Vagina (tissue), 2 donors: ENCODE data around the gene APCDD1. TPM values are rescaled to one million over a fixed set of nuclear protein-coding genes. Genes with fewer than 3 reads are reported as not detected.
A peak's percentile ranks its signal among the peaks of the same experiment; 100 is the strongest.

Source experiments
- DNase-seq, 2 donors: peaks; one replicate each; pipeline ENCODE4 v3.0.0-alpha.2; 2017; ENCODE audit errors: extremely low spot score in 2 of 2
- H3K27ac ChIP-seq: fragments of 200-600 bp; sonication (generic); one replicate; pipeline ENCODE4 v1.5.1; 2019
- H3K27me3 ChIP-seq: fragments of 200-600 bp; sonication (generic); one replicate; pipeline ENCODE4 v1.5.1; 2019
- H3K36me3 ChIP-seq, 2 donors: fragments of 200-600 bp; sonication (generic); one replicate each; pipeline ENCODE4 v1.5.1; 2017 to 2019
- H3K4me1 ChIP-seq: fragments of 200-600 bp; sonication (generic); one replicate; pipeline ENCODE4 v1.5.1; 2019
- H3K4me3 ChIP-seq, 2 donors: fragments of 200-600 bp; sonication (generic); 1 replicate in 1 of 2; 2 replicates in 1 of 2; pipeline ENCODE4 v1.5.1; 2016 to 2019
- H3K9me3 ChIP-seq: fragments of 200-600 bp; sonication (generic); one replicate; pipeline ENCODE4 v1.5.1; 2019
- CTCF ChIP-seq, 3 experiments: fragments of 450-650 bp in 2 of 3; fragments of 200-600 bp in 1 of 3; sonication (generic) in 1 of 3; IDR thresholded peaks; one replicate each; pipeline ENCODE4 v1.5.1; 2017 to 2019; ENCODE audit warnings: antibody characterized with exemption in 3 of 3, mild to moderate bottlenecking in 2 of 3, moderate library complexity in 2 of 3
- POLR2A ChIP-seq, 2 donors: fragments of 450-650 bp; IDR thresholded peaks; one replicate each; pipeline ENCODE4 v1.6.1; 2017; ENCODE audit warnings: antibody characterized with exemption in 2 of 2, mild to moderate bottlenecking in 2 of 2, moderate library complexity in 2 of 2
- POLR2AphosphoS5 ChIP-seq, 2 donors: sonication (generic); formaldehyde crosslinking; IDR thresholded peaks; one replicate each; pipeline ENCODE4 v1.9.0; 2017; ENCODE audit warnings: antibody characterized with exemption in 2 of 2, mild to moderate bottlenecking in 2 of 2, low read depth in 1 of 2; ENCODE audit not compliant: insufficient read depth in 1 of 2
- intact Hi-C: fragments of 100-400 bp; cut with DNase I; formaldehyde crosslinking; loops from one replicate; pipeline ENCODE4 v1.15.1; 2023
- total RNA-seq: library from RNA; depleted of rRNA; stranded (reverse); fragments of >200 nt; gene quantifications from one replicate; pipeline ENCODE4 v1.2.3, GENCODE V29; 2016

Gene APCDD1
- total RNA-seq, 1 donor from 2014 or later: 110 TPM

- H3K27me3 ChIP-seq: no peaks in the 10 kb centered on the region
- peaks cover 11% of the 10 kb centered on the region for H3K4me1 ChIP-seq
- no peak for DNase-seq
- H3K9me3 ChIP-seq: peaks cover 10% of the 10 kb centered on the region
- no peak overlapping the region for H3K4me3 ChIP-seq
- no peak overlapping the region for H3K27ac ChIP-seq
- H3K36me3 ChIP-seq: no peaks in the 10 kb centered on the region
- intact Hi-C loops: no loop called here
- no peak for TF ChIP-seq POLR2A (IDR thresholded peaks at IDR 0.05)
- no peak for TF ChIP-seq CTCF (IDR thresholded peaks at IDR 0.05)
- TF ChIP-seq POLR2AphosphoS5 (IDR thresholded peaks at IDR 0.05; ENCODE audit: insufficient read depth in 1 of 2, low read depth in 1 of 2): no peak
These were observed 54.2 kb downstream of the APCDD1 start for GRCh38 chr18:10508591-10508990.

GRCh38 chr18:10511236-10511635 lies 56.8 kb downstream of the APCDD1 start:
- TF ChIP-seq CTCF (IDR thresholded peaks at IDR 0.05) (no peak), POLR2A (IDR thresholded peaks at IDR 0.05) (no peak), POLR2AphosphoS5 (IDR thresholded peaks at IDR 0.05; ENCODE audit: insufficient read depth in 1 of 2, low read depth in 1 of 2) (no peak)
- Histone ChIP-seq H3K36me3 (no peaks in the 10 kb centered on the region), H3K4me3 (no peak overlapping the region), H3K9me3 (peaks cover 7% of the 10 kb centered on the region), H3K27me3 (no peaks in the 10 kb centered on the region), H3K27ac (no peak overlapping the region), H3K4me1 (peaks cover 27% of the 10 kb centered on the region)
- intact Hi-C loops: loop anchor here (10.0 kb wide), 1 partner anchor 56 kb away; the partner anchor contains the start of gene APCDD1
- DNase-seq: no peak

- intact Hi-C loops: loop anchor here (10.0 kb wide), 1 partner anchor 59 kb away; the partner anchor contains the start of gene APCDD1
- no peaks in the 10 kb centered on the region for H3K27me3 ChIP-seq
- peak overlapping the region; percentile 45 for H3K27ac ChIP-seq
- H3K4me3 ChIP-seq: no peak overlapping the region
- H3K4me1 ChIP-seq: peaks cover 33% of the 10 kb centered on the region
- no peak for DNase-seq
- no peaks in the 10 kb centered on the region for H3K9me3 ChIP-seq
- H3K36me3 ChIP-seq: no peaks in the 10 kb centered on the region
- TF ChIP-seq POLR2A (IDR thresholded peaks at IDR 0.05): no peak
- peak; percentile 34 to 63 for TF ChIP-seq POLR2AphosphoS5 (IDR thresholded peaks at IDR 0.05; ENCODE audit: insufficient read depth in 1 of 2, low read depth in 1 of 2)
These were observed 59.6 kb downstream of the APCDD1 start for GRCh38 chr18:10514082-10514481.

- TF ChIP-seq POLR2AphosphoS5 (IDR thresholded peaks at IDR 0.05; ENCODE audit: insufficient read depth in 1 of 2, low read depth in 1 of 2) (no peak), CTCF (IDR thresholded peaks at IDR 0.05) (no peak), POLR2A (IDR thresholded peaks at IDR 0.05) (no peak)
- DNase-seq: no peak
- intact Hi-C loops: loop anchor here (10.0 kb wide), 1 partner anchor 60 kb away; the partner anchor contains the start of gene APCDD1
- H3K4me1 ChIP-seq: peaks cover 39% of the 10 kb centered on the region
- peak overlapping the region; percentile 45 for H3K27ac ChIP-seq
- no peaks in the 10 kb centered on the region for H3K36me3 ChIP-seq
- H3K4me3 ChIP-seq: no peak overlapping the region
- H3K27me3 ChIP-seq: no peaks in the 10 kb centered on the region
- H3K9me3 ChIP-seq: no peaks in the 10 kb centered on the region
These were observed 60.2 kb downstream of the APCDD1 start for GRCh38 chr18:10514601-10515000.

- Histone ChIP-seq H3K27ac (peak overlapping the region; percentile 45), H3K4me3 (no peak overlapping the region), H3K36me3 (no peaks in the 10 kb centered on the region), H3K4me1 (peaks cover 46% of the 10 kb centered on the region), H3K9me3 (no peaks in the 10 kb centered on the region), H3K27me3 (no peaks in the 10 kb centered on the region)
- TF ChIP-seq CTCF (IDR thresholded peaks at IDR 0.05) (no peak), POLR2AphosphoS5 (IDR thresholded peaks at IDR 0.05; ENCODE audit: insufficient read depth in 1 of 2, low read depth in 1 of 2) (no peak), POLR2A (IDR thresholded peaks at IDR 0.05) (no peak)
- DNase-seq: no peak
- intact Hi-C loops: loop anchor here (5.0 to 10.0 kb wide), 2 partner anchors 61 to 543 kb away; partner anchors contain the start of gene APCDD1
These were observed 61.0 kb downstream of the APCDD1 start for GRCh38 chr18:10515456-10515855.
